Stimulated activated CD4-positive, alpha-beta T cell treated with anti-CD3 and anti-CD28 coated beads, Interleukin-2, amount 100 ng/mL, for 4 hours (primary cell): Measurements from ENCODE around the gene ACCSL.

Source experiments
- DNase-seq: peaks from one replicate; pipeline ENCODE4 v3.0.0-alpha.2; 2020; ENCODE audit warnings: low read depth

Gene ACCSL

GRCh38 chr11:44018127-44018521 lies 29.7 kb upstream of the ACCSL start:
- no peak for DNase-seq

GRCh38 chr11:44018829-44019228 lies 29.0 kb upstream of the ACCSL start:
- DNase-seq = no peak

GRCh38 chr11:44024977-44025376 lies 22.8 kb upstream of the ACCSL start:
- no peak for DNase-seq

GRCh38 chr11:44025727-44026126 lies 22.1 kb upstream of the ACCSL start:
- no peak for DNase-seq

GRCh38 chr11:44028401-44028800 lies 19.4 kb upstream of the ACCSL start:
- no peak for DNase-seq

- no peak for DNase-seq
These were observed 18.8 kb upstream of the ACCSL start for GRCh38 chr11:44028816-44029506.

- no peak for DNase-seq
These were observed 18.3 kb upstream of the ACCSL start for GRCh38 chr11:44029507-44029845.

- no peak for DNase-seq
These were observed 17.5 kb upstream of the ACCSL start for GRCh38 chr11:44029977-44030911.

GRCh38 chr11:44030996-44031395 lies 16.8 kb upstream of the ACCSL start:
- no peak for DNase-seq

- DNase-seq = no peak
These were observed 16.2 kb upstream of the ACCSL start for GRCh38 chr11:44031549-44031948.

GRCh38 chr11:44032299-44033085 lies 15.3 kb upstream of the ACCSL start:
- DNase-seq = no peak

- DNase-seq = no peak
These were observed 14.3 kb upstream of the ACCSL start for GRCh38 chr11:44033411-44033850.

GRCh38 chr11:44033856-44034255 lies 13.9 kb upstream of the ACCSL start:
- DNase-seq = no peak

- no peak for DNase-seq
These were observed 13.1 kb upstream of the ACCSL start for GRCh38 chr11:44034639-44035038.

GRCh38 chr11:44036811-44037657 lies 10.7 kb upstream of the ACCSL start:
- no peak for DNase-seq

- DNase-seq = no peak
These were observed 10.2 kb upstream of the ACCSL start for GRCh38 chr11:44037658-44037998.

GRCh38 chr11:44043157-44043556 lies 4.6 kb upstream of the ACCSL start:
- no peak for DNase-seq

- DNase-seq = no peak
These were observed 1.6 kb upstream of the ACCSL start for GRCh38 chr11:44046182-44046581.

GRCh38 chr11:44047298-44047697 lies 483 bp upstream of the ACCSL start:
- DNase-seq = no peak

GRCh38 chr11:44049832-44050231 lies 2.1 kb downstream of the ACCSL start:
- DNase-seq = no peak

GRCh38 chr11:44051171-44051570 lies 3.4 kb downstream of the ACCSL start:
- no peak for DNase-seq

- no peak for DNase-seq
These were observed 9.6 kb downstream of the ACCSL start for GRCh38 chr11:44057340-44057739.
